GM12878 (cell line): ENCODE data around the gene SEMA3B. TPM values are rescaled to one million over a fixed set of nuclear protein-coding genes. Genes with fewer than 3 reads are reported as not detected.

Experiments used
- ATAC-seq: fragments of 200-7000 bp; cut with Tn5 transposase; 3 replicates; pipeline ENCODE4 v1.9.1; 2020; ENCODE audit warnings: mild to moderate bottlenecking, moderate library complexity
- BruUV-seq: library from RNA; stranded (reverse); fragments of 400-500 nt; replicated peaks from 2 replicates; lab custom pipeline; 2021; lab: Mats Ljungman, UMichigan
- CTCF ChIA-PET: fragments of 300-600 bp; sonication (Branson Sonifier 250); formaldehyde crosslinking; extraction: SDS; loops from one replicate; lab custom pipeline; 2021; ENCODE audit warnings: inconsistent platforms; lab: Yijun Ruan, JAX
- POLR2A ChIA-PET: fragments of 350-600 bp; formaldehyde crosslinking; extraction: SDS; loops from one replicate; lab custom pipeline; 2021; ENCODE audit warnings: inconsistent platforms; lab: Charles Lee
- RAD21 ChIA-PET: fragments of 300-600 bp; sonication (Branson Sonifier 250); formaldehyde crosslinking; loops from one replicate; lab custom pipeline; 2023; ENCODE audit warnings: antibody characterized with exemption; ENCODE audit not compliant: unreplicated experiment; lab: Charles Lee
- SMC1A ChIA-PET: fragments of 300-600 bp; sonication (Branson Sonifier 250); formaldehyde crosslinking; loops from one replicate; lab custom pipeline; 2023; ENCODE audit not compliant: unreplicated experiment, uncharacterized antibody; lab: Charles Lee
- DNase-seq: peaks from one replicate; pipeline ENCODE4 v3.0.0-alpha.2; 2011; ENCODE audit warnings: low read depth, low spot score
- FAIRE-seq: peaks from 3 replicates; lab custom pipeline; 2011; peaks lifted over from hg19 to GRCh38; lab: Jason Lieb, UNC
- H2AFZ ChIP-seq: 2 replicates; pipeline ENCODE4 v1.6.0; 2011; ENCODE audit warnings: low read depth, low read length, control low read depth; ENCODE audit not compliant: control insufficient read depth
- H3K27ac ChIP-seq: 2 replicates; pipeline ENCODE4 v1.5.1; 2011; ENCODE audit warnings: control low read depth; ENCODE audit not compliant: control insufficient read depth, insufficient read depth
- H3K27me3 ChIP-seq, 2 experiments: replicated peaks in 1 of 2; 2 replicates each; pipeline versions ENCODE4 v1.6.0 to v1.6.1; 2011; ENCODE audit warnings: low read length in 1 of 2; ENCODE audit not compliant: control insufficient read depth in 2 of 2, insufficient read depth in 2 of 2
- H3K36me3 ChIP-seq, 2 experiments: 2 replicates each; pipeline ENCODE4 v1.5.1; 2011; ENCODE audit warnings: low read length in 1 of 2; ENCODE audit not compliant: control insufficient read depth in 2 of 2, insufficient read depth in 2 of 2
- H3K4me1 ChIP-seq: 2 replicates; pipeline ENCODE4 v1.6.1; 2011; ENCODE audit warnings: mild to moderate bottlenecking, low read length, moderate library complexity, mixed read lengths; ENCODE audit not compliant: control insufficient read depth, insufficient read depth
- H3K4me2 ChIP-seq: 2 replicates; pipeline ENCODE4 v1.6.0; 2011; ENCODE audit warnings: control low read depth; ENCODE audit not compliant: control insufficient read depth, insufficient read depth
- H3K4me3 ChIP-seq: fragments of 200-600 bp; sonication (generic); 2 replicates; pipeline ENCODE4 v1.5.1; 2016
- H3K79me2 ChIP-seq: 2 replicates; pipeline ENCODE4 v1.6.0; 2011; ENCODE audit warnings: low read length; ENCODE audit not compliant: control insufficient read depth, insufficient read depth
- H3K9ac ChIP-seq: 2 replicates; pipeline ENCODE4 v1.8.0; 2011; ENCODE audit warnings: low read length, control low read depth, mixed read lengths; ENCODE audit not compliant: control insufficient read depth, insufficient read depth
- H3K9me3 ChIP-seq: replicated peaks from 3 replicates; pipeline ENCODE4 v1.5.1; 2011; ENCODE audit warnings: mild to moderate bottlenecking, low read length; ENCODE audit not compliant: control insufficient read depth, insufficient read depth
- H4K20me1 ChIP-seq: 2 replicates; pipeline ENCODE4 v1.6.0; 2011; ENCODE audit not compliant: control insufficient read depth, insufficient read depth
- ASH2L ChIP-seq: fragments of 300-600, 200-600 bp; sonication (generic); IDR thresholded peaks from 2 replicates; pipeline ENCODE4 v1.6.1; 2017; ENCODE audit warnings: low read depth, mild to moderate bottlenecking, borderline replicate concordance
- CREM ChIP-seq: IDR thresholded peaks from 2 replicates; pipeline ENCODE4 v1.6.1; 2014; ENCODE audit warnings: antibody characterized with exemption, low read depth
- EED ChIP-seq: sonication (generic); IDR thresholded peaks from 2 replicates; pipeline ENCODE4 v1.6.1; 2016; ENCODE audit warnings: antibody characterized with exemption, low read depth
- WGBS: methylation state at CpG from one replicate; pipeline ENCODE4 v1.1.6; 2016; ENCODE audit warnings: low lambda C conversion rate; ENCODE audit not compliant: insufficient replicate concordance, insufficient coverage; ENCODE audit errors: missing lambda C conversion rate; 5-methylcytosine and 5-hydroxymethylcytosine counted together
- in situ Hi-C: fragments of 300-500 bp; cut with MboI; formaldehyde crosslinking; loops from 9 replicates; pipeline ENCODE4 v1.14.3; 2018; ENCODE audit warnings: mixed read lengths
- intact Hi-C: fragments of 100-400 bp; cut with micrococcal nuclease; formaldehyde crosslinking; loops from one replicate; pipeline ENCODE4 v1.14.2; 2022; ENCODE audit not compliant: unreplicated experiment
- polyA plus RNA-seq, 11 experiments: library from polyadenylated mRNA; depleted of rRNA in 4 of 11; unstranded in 6 of 11; stranded (reverse) in 5 of 11; fragments of >200 nt; fragmentation: Nextera tagmentation in 4 of 11; fragmentation: Illumina TruSeq in 1 of 11; extraction: Ambion mirVana in 4 of 11; extraction: Trizol in 1 of 11; gene quantifications; 1 replicate in 1 of 11; 2 replicates in 10 of 11; pipeline versions ENCODE4 v1.2.1 to v1.2.3, GENCODE V29; 2011 to 2016; ENCODE audit warnings: inconsistent platforms in 2 of 11, missing spikeins in 2 of 11, low read depth in 1 of 11
- total RNA-seq, 4 experiments: library from RNA; depleted of rRNA in 3 of 4; stranded (reverse); fragments of >200 nt in 3 of 4; fragmentation: Illumina TruSeq in 1 of 4; extraction: Trizol in 1 of 4; gene quantifications; 2 replicates each; pipeline versions ENCODE4 v1.2.1 to v1.2.3, GENCODE V29; 2013 to 2021
- TF ChIP-seq, protein P1 (sequence below): fragments of 450-650 bp; formaldehyde crosslinking; IDR thresholded peaks from 2 replicates; pipeline ENCODE4 v1.4.0; 2022; ENCODE audit warnings: mild to moderate bottlenecking, moderate library complexity

Gene SEMA3B
- total and polyA plus RNA-seq, 10 of the 15 experiments (the other 5 are each of a cell fraction or from before 2014, with no cell fraction given), result 0.06 to 0.59 (median 0.14) TPM; not detected in 2

GRCh38 chr3:50232303-50232702, 36.6 kb upstream of the SEMA3B start:
- RAD21 ChIA-PET, result no interaction called here
- Histone ChIP-seq H3K4me2 (no peak overlapping the region), H3K27me3 (no peaks in the 10 kb centered on the region), H3K9ac (no peak overlapping the region), H3K4me1 (peaks cover 20% of the 10 kb centered on the region), H2AFZ (no peak overlapping the region), H3K27ac (no peak overlapping the region), H4K20me1 (no peaks in the 10 kb centered on the region), H3K79me2 (peaks cover 13% of the 10 kb centered on the region), H3K4me3 (no peak overlapping the region), H3K36me3 (no peaks in the 10 kb centered on the region; a peak in 1 of 4 replicates), H3K9me3 (no peaks in the 10 kb centered on the region)
- in situ Hi-C loops (no loop called here), intact Hi-C loops (no loop called here)
- FAIRE-seq (no peak), ATAC-seq (no peak), DNase-seq (no peak)
- POLR2A ChIA-PET, result interaction anchor here (2.5 kb wide), 1 partner anchor 11 kb away, joined by 9 read pairs; no protein-coding TSS in a partner anchor
- SMC1A ChIA-PET, result no interaction called here
- no peak for TF ChIP-seq ASH2L
- TF ChIP-seq, protein P1, sequence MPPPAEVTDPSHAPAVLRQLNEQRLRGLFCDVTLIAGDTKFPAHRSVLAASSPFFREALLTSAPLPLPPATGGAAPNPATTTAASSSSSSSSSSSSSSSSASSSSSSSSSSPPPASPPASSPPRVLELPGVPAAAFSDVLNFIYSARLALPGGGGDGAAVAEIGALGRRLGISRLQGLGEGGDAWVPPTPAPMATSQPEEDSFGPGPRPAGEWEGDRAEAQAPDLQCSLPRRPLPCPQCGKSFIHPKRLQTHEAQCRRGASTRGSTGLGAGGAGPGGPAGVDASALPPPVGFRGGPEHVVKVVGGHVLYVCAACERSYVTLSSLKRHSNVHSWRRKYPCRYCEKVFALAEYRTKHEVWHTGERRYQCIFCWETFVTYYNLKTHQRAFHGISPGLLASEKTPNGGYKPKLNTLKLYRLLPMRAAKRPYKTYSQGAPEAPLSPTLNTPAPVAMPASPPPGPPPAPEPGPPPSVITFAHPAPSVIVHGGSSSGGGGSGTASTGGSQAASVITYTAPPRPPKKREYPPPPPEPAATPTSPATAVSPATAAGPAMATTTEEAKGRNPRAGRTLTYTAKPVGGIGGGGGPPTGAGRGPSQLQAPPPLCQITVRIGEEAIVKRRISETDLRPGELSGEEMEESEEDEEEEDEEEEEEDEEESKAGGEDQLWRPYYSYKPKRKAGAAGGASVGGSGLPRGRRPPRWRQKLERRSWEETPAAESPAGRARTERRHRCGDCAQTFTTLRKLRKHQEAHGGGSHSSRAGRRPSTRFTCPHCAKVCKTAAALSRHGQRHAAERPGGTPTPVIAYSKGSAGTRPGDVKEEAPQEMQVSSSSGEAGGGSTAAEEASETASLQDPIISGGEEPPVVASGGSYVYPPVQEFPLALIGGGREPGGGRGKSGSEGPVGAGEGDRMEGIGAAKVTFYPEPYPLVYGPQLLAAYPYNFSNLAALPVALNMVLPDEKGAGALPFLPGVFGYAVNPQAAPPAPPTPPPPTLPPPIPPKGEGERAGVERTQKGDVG, result no peak
- no peak for TF ChIP-seq EED
- TF ChIP-seq CREM, result no peak
- BruUV-seq, result no TSS peak
- CTCF ChIA-PET, result no interaction called here
- WGBS, result 36% methylated on average over 3 of the region's 3 CpGs
